HepG2 (cell line): ENCODE results near the gene KCNAB1. TPM values are rescaled to one million over a fixed set of nuclear protein-coding genes. Genes with fewer than 3 reads are reported as not detected.

ENCODE experiments used
- ATAC-seq: fragments of 200-7000 bp; cut with Tn5 transposase; 3 replicates; pipeline ENCODE4 v1.9.1; 2020; ENCODE audit warnings: mild to moderate bottlenecking, moderate library complexity
- BruUV-seq: library from RNA; stranded (reverse); fragments of 400-500 nt; replicated peaks from 2 replicates; lab custom pipeline; 2021; lab: Mats Ljungman, UMichigan
- CTCF ChIA-PET: fragments of 300-600 bp; formaldehyde crosslinking; extraction: SDS; loops from one replicate; lab custom pipeline; 2021; ENCODE audit warnings: low total read pairs, inconsistent platforms, low intra/inter-chr PET ratio; lab: Yijun Ruan, JAX
- POLR2A ChIA-PET: fragments of 350-600 bp; sonication (Branson Sonifier 250); formaldehyde crosslinking; loops from one replicate; lab custom pipeline; 2020; ENCODE audit warnings: antibody characterized with exemption, inconsistent platforms; lab: Yijun Ruan, JAX
- DNase-seq: peaks from one replicate; pipeline ENCODE4 v3.0.0-alpha.2; 2015; ENCODE audit warnings: low spot score
- FAIRE-seq: peaks from 3 replicates; lab custom pipeline; 2011; peaks lifted over from hg19 to GRCh38; lab: Jason Lieb, UNC
- H2AFZ ChIP-seq: one replicate; pipeline ENCODE4 v1.6.1; 2011; ENCODE audit warnings: low read length, inconsistent platforms
- H3K27ac ChIP-seq: fragments of 300-600 bp; 3 replicates; pipeline ENCODE4 v1.8.0; 2011; ENCODE audit warnings: mixed run types, mild to moderate bottlenecking, mixed read lengths, low read length, inconsistent platforms; ENCODE audit not compliant: insufficient read depth; ENCODE audit errors: extremely low read length
- H3K27me3 ChIP-seq, 2 experiments: fragments of 200-600 bp in 1 of 2; 2 replicates in 1 of 2; 3 replicates in 1 of 2; pipeline versions ENCODE4 v1.6.0 to v1.8.0; 2011; ENCODE audit warnings: low read length in 2 of 2, mild to moderate bottlenecking in 2 of 2, moderate library complexity in 2 of 2, inconsistent platforms in 1 of 2; ENCODE audit not compliant: insufficient read depth in 2 of 2, control insufficient read depth in 1 of 2
- H3K36me3 ChIP-seq, 2 experiments: fragments of 200-600 bp in 1 of 2; replicated peaks in 1 of 2; 2 replicates in 1 of 2; 3 replicates in 1 of 2; pipeline versions ENCODE4 v1.5.1 to v1.8.0; 2011; ENCODE audit warnings: low read length in 2 of 2, inconsistent platforms in 1 of 2; ENCODE audit not compliant: insufficient read depth in 2 of 2, control insufficient read depth in 1 of 2
- H3K4me1 ChIP-seq: 2 replicates; pipeline ENCODE4 v1.5.1; 2012; ENCODE audit warnings: low read length, inconsistent platforms; ENCODE audit not compliant: insufficient read depth
- H3K4me2 ChIP-seq: 2 replicates; pipeline ENCODE4 v1.6.0; 2011; ENCODE audit warnings: low read depth, low read length, inconsistent platforms
- H3K4me3 ChIP-seq, 3 experiments: fragments of 200-600 bp in 1 of 3; sonication (generic), shearing (Covaris generic) in 1 of 3; replicated peaks in 1 of 3; 2 replicates each; pipeline ENCODE4 v1.5.1; 2011 to 2016; ENCODE audit warnings: low read length in 3 of 3, inconsistent platforms in 2 of 3, low read depth in 2 of 3, mild to moderate bottlenecking in 2 of 3, control low read depth in 1 of 3, mixed read lengths in 1 of 3; ENCODE audit not compliant: insufficient read depth in 1 of 3
- H3K79me2 ChIP-seq: one replicate; pipeline ENCODE4 v1.6.1; 2011; ENCODE audit warnings: low read length, inconsistent platforms; ENCODE audit not compliant: insufficient read depth
- H3K9ac ChIP-seq: 2 replicates; pipeline ENCODE4 v1.6.0; 2011; ENCODE audit warnings: mild to moderate bottlenecking, low read depth, low read length, inconsistent platforms; ENCODE audit not compliant: insufficient read depth
- H3K9me3 ChIP-seq: 2 replicates; pipeline ENCODE4 v1.5.1; 2012; ENCODE audit warnings: mild to moderate bottlenecking, low read length
- H4K20me1 ChIP-seq: 2 replicates; pipeline ENCODE4 v1.6.0; 2011; ENCODE audit warnings: inconsistent platforms, mild to moderate bottlenecking, low read length, moderate library complexity; ENCODE audit not compliant: insufficient read depth
- BHLHE40 ChIP-seq: IDR thresholded peaks from 2 replicates; pipeline ENCODE4 v1.6.1; 2011; ENCODE audit warnings: low read length, improper control_type of control experiment
- EED ChIP-seq: sonication (generic); formaldehyde crosslinking; IDR thresholded peaks from 2 replicates; pipeline ENCODE4 v1.5.0; 2020; ENCODE audit warnings: mild to moderate bottlenecking, missing genetic modification reagents
- HHEX ChIP-seq: IDR thresholded peaks from 2 replicates; pipeline ENCODE4 v1.6.1; 2016; ENCODE audit warnings: control low read depth
- HMG20A ChIP-seq: IDR thresholded peaks from 2 replicates; pipeline ENCODE4 v1.6.1; 2016; ENCODE audit warnings: borderline replicate concordance
- IRF2 ChIP-seq: IDR thresholded peaks from 2 replicates; pipeline ENCODE4 v1.6.1; 2018; ENCODE audit warnings: missing genetic modification reagents, missing compliant biosample characterization
- IRX3 ChIP-seq: sonication (generic); formaldehyde crosslinking; IDR thresholded peaks from 2 replicates; pipeline ENCODE4 v1.8.1; 2023; ENCODE audit warnings: mild to moderate bottlenecking, low read depth, missing genetic modification reagents, borderline replicate concordance
- KLF13 ChIP-seq: sonication (generic); formaldehyde crosslinking; IDR thresholded peaks from 2 replicates; pipeline ENCODE4 v1.4.0; 2020; ENCODE audit warnings: mild to moderate bottlenecking, missing genetic modification reagents
- NBN ChIP-seq: fragments of 450-650 bp; conservative IDR thresholded peaks from 2 replicates; pipeline ENCODE4 v1.6.1; 2017
- NCOA2 ChIP-seq: sonication (generic); formaldehyde crosslinking; IDR thresholded peaks from 2 replicates; pipeline ENCODE4 v1.8.0; 2022; ENCODE audit warnings: inconsistent platforms
- NFKBIZ ChIP-seq: IDR thresholded peaks from 2 replicates; pipeline ENCODE4 v1.6.1; 2018; ENCODE audit warnings: missing genetic modification reagents, missing compliant biosample characterization
- SIX4 ChIP-seq: sonication (generic); formaldehyde crosslinking; IDR thresholded peaks from 2 replicates; pipeline ENCODE4 v1.4.0; 2020; ENCODE audit warnings: missing genetic modification reagents
- TARDBP ChIP-seq: sonication (generic); formaldehyde crosslinking; IDR thresholded peaks from 2 replicates; pipeline ENCODE4 v1.8.0; 2022; ENCODE audit warnings: mild to moderate bottlenecking, missing genetic modification reagents
- TEAD2 ChIP-seq: sonication (generic); formaldehyde crosslinking; IDR thresholded peaks from 2 replicates; pipeline ENCODE4 v1.9.0; 2021; ENCODE audit warnings: missing genetic modification reagents
- ZBTB42 ChIP-seq: sonication (generic); formaldehyde crosslinking; IDR thresholded peaks from 2 replicates; pipeline ENCODE4 v1.5.0; 2020; ENCODE audit warnings: mild to moderate bottlenecking, missing genetic modification reagents
- ZC3H13 ChIP-seq: sonication (generic); formaldehyde crosslinking; IDR thresholded peaks from 2 replicates; pipeline ENCODE4 v1.8.1; 2023; ENCODE audit warnings: mild to moderate bottlenecking, missing genetic modification reagents, moderate library complexity
- ZNF160 ChIP-seq: sonication (generic); formaldehyde crosslinking; IDR thresholded peaks from 2 replicates; pipeline ENCODE4 v1.8.0; 2022; ENCODE audit warnings: mild to moderate bottlenecking, inconsistent platforms, missing genetic modification reagents
- ZNF18 ChIP-seq: sonication (generic); formaldehyde crosslinking; IDR thresholded peaks from 2 replicates; pipeline ENCODE4 v1.8.0; 2022; ENCODE audit warnings: mild to moderate bottlenecking, missing genetic modification reagents; ENCODE audit not compliant: insufficient replicate concordance
- ZNF256 ChIP-seq: sonication (generic); formaldehyde crosslinking; conservative IDR thresholded peaks from 2 replicates; pipeline ENCODE4 v1.4.0; 2020; ENCODE audit warnings: missing genetic modification reagents
- ZNF468 ChIP-seq: sonication (generic); formaldehyde crosslinking; IDR thresholded peaks from 2 replicates; pipeline ENCODE4 v1.8.0; 2022; ENCODE audit warnings: mild to moderate bottlenecking, moderate library complexity, missing genetic modification reagents
- ZNF557 ChIP-seq: sonication (generic); formaldehyde crosslinking; IDR thresholded peaks from 2 replicates; pipeline ENCODE4 v1.4.0; 2020; ENCODE audit warnings: missing genetic modification reagents
- ZNF563 ChIP-seq: sonication (generic); formaldehyde crosslinking; IDR thresholded peaks from 2 replicates; pipeline ENCODE4 v1.8.0; 2022; ENCODE audit warnings: mild to moderate bottlenecking, moderate library complexity, missing genetic modification reagents
- ZNF709 ChIP-seq: sonication (generic); formaldehyde crosslinking; IDR thresholded peaks from 2 replicates; pipeline ENCODE4 v1.5.0; 2020; ENCODE audit warnings: mild to moderate bottlenecking, missing genetic modification reagents
- ZNF737 ChIP-seq: sonication (generic); formaldehyde crosslinking; IDR thresholded peaks from 2 replicates; pipeline ENCODE4 v1.5.0; 2020; ENCODE audit warnings: missing genetic modification reagents, mild to moderate bottlenecking, borderline replicate concordance
- ZSCAN9 ChIP-seq: IDR thresholded peaks from 2 replicates; pipeline ENCODE4 v1.6.1; 2016; ENCODE audit warnings: borderline replicate concordance
- in situ Hi-C: cut with HindIII; loops from 2 replicates; pipeline ENCODE4 v1.10.0; 2017; ENCODE audit warnings: low pct_unique_long_range_greater_than_20kb; ENCODE audit not compliant: extremely low pct_ligation_motif_present
- intact Hi-C: fragments of 100-400 bp; cut with micrococcal nuclease; formaldehyde crosslinking; loops from one replicate; pipeline ENCODE4 v1.10.0; 2022; ENCODE audit not compliant: unreplicated experiment
- polyA plus RNA-seq, 8 experiments: library from polyadenylated mRNA; depleted of rRNA in 3 of 8; stranded (reverse) in 7 of 8; unstranded in 1 of 8; fragments of >200 nt; fragmentation: Illumina TruSeq in 4 of 8; extraction: Trizol in 4 of 8; gene quantifications; 2 replicates each; pipeline versions ENCODE4 v1.2.1 to v1.2.3, GENCODE V29; 2011 to 2016; ENCODE audit warnings: low read depth in 4 of 8, missing spikeins in 1 of 8, mixed read lengths in 1 of 8; ENCODE audit not compliant: insufficient read depth in 1 of 8
- total RNA-seq, 5 experiments: library from RNA; depleted of rRNA; stranded (reverse); fragments of >200 nt; fragmentation: Illumina TruSeq; extraction: Trizol; gene quantifications; 2 replicates each; pipeline ENCODE4 v1.2.3, GENCODE V29; 2016; ENCODE audit warnings: low read depth in 1 of 5
- TF ChIP-seq, protein P1 (sequence below): sonication (generic); formaldehyde crosslinking; IDR thresholded peaks from 2 replicates; pipeline ENCODE4 v1.8.1; 2023; ENCODE audit warnings: missing genetic modification reagents, inconsistent platforms, borderline replicate concordance

The KCNAB1 gene
- total and polyA plus RNA-seq, 2 of the 13 experiments (the other 11 are each of a cell fraction or from before 2014, with no cell fraction given) = not detected

- TF ChIP-seq, protein P1, sequence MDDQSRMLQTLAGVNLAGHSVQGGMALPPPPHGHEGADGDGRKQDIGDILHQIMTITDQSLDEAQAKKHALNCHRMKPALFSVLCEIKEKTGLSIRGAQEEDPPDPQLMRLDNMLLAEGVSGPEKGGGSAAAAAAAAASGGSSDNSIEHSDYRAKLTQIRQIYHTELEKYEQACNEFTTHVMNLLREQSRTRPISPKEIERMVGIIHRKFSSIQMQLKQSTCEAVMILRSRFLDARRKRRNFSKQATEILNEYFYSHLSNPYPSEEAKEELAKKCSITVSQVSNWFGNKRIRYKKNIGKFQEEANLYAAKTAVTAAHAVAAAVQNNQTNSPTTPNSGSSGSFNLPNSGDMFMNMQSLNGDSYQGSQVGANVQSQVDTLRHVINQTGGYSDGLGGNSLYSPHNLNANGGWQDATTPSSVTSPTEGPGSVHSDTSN (CRISPR knock-in tag) = no peak
- TF ChIP-seq NCOA2 (no peak), ZNF557 (no peak), HHEX (CRISPR knock-in tag) (no peak), TARDBP (CRISPR knock-in tag) (no peak), IRF2 (CRISPR knock-in tag) (no peak), BHLHE40 (no peak), IRX3 (CRISPR knock-in tag) (no peak), NBN (no peak), ZSCAN9 (CRISPR knock-in tag) (no peak), ZNF468 (CRISPR knock-in tag) (no peak)
Measured at GRCh38 chr3:156404217-156404616, 283.8 kb downstream of the KCNAB1 start (continued).

DNA sequence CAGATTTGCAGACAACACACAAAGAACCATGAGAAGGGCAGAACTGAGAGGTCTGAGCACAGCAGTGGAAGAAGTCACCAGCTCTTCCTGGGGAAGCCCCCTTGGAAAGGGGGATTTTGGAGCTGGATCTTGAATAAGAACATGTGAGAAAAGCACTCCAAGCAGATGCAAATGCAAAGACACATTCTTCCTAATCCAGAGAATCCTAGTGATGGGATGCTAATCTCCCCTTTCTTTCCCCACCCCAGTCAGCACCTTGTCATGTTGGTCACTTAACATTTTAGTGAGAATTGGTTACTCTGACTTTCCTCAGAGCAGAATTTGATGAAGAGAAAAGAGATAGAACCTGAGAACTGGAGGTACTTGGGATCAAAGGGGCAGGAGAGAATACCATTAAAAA, 286.0 kb downstream of the KCNAB1 start:
- Histone ChIP-seq H3K27ac (no peak overlapping the region), H3K36me3 (no peaks in the 10 kb centered on the region), H3K4me3 (no peak overlapping the region), H3K4me1 (no peaks in the 10 kb centered on the region), H3K9ac (no peak overlapping the region), H4K20me1 (no peaks in the 10 kb centered on the region), H3K79me2 (no peaks in the 10 kb centered on the region), H2AFZ (no peak overlapping the region), H3K9me3 (no peaks in the 10 kb centered on the region), H3K27me3 (no peaks in the 10 kb centered on the region; a peak in 1 of 5 replicates), H3K4me2 (no peak overlapping the region)
- POLR2A ChIA-PET = no interaction called here
- CTCF ChIA-PET = no interaction called here
- intact Hi-C loops = no loop called here
- no peak for DNase-seq
- no peak for ATAC-seq
- TF ChIP-seq KLF13 (CRISPR knock-in tag) = no peak
- TF ChIP-seq ZNF256 (CRISPR knock-in tag) = no peak
- TF ChIP-seq TEAD2 (CRISPR knock-in tag) = no peak
- no peak for TF ChIP-seq HMG20A (CRISPR knock-in tag)
- TF ChIP-seq ZBTB42 = no peak
- TF ChIP-seq ZNF18 (CRISPR knock-in tag) = no peak
- TF ChIP-seq EED (CRISPR knock-in tag) = no peak
- TF ChIP-seq ZNF563 = no peak
- TF ChIP-seq ZNF160 (CRISPR knock-in tag) = no peak
- no peak for TF ChIP-seq ZC3H13 (CRISPR knock-in tag)
- no peak for TF ChIP-seq ZNF737 (CRISPR knock-in tag)
- no peak for TF ChIP-seq NFKBIZ (CRISPR knock-in tag)
- TF ChIP-seq ZNF709 (CRISPR knock-in tag) = no peak
- TF ChIP-seq SIX4 (CRISPR knock-in tag) = no peak
- in situ Hi-C loops = no loop called here
- no TSS peak for BruUV-seq
- FAIRE-seq = no peak
